HCT116 (cell line): Measurements from ENCODE around the gene VSTM2L. TPM values are rescaled to one million over a fixed set of nuclear protein-coding genes. Genes with fewer than 3 reads are reported as not detected.

Source experiments
- ATAC-seq: fragments of 200-7000 bp; cut with Tn5 transposase; 2 replicates; pipeline ENCODE4 v1.9.1; 2020; ENCODE audit warnings: mild to moderate bottlenecking, moderate library complexity
- BruUV-seq: library from RNA; stranded (reverse); fragments of 400-500 nt; replicated peaks from 2 replicates; lab custom pipeline; 2021; lab: Mats Ljungman, UMichigan
- CTCF ChIA-PET: fragments of 300-600 bp; sonication (Branson Sonifier 250); formaldehyde crosslinking; loops from one replicate; lab custom pipeline; 2021; ENCODE audit warnings: antibody characterized with exemption; lab: Charles Lee
- POLR2A ChIA-PET: fragments of 300-600, 350-600 bp; sonication (Branson Sonifier 250); formaldehyde crosslinking; loops from one replicate; lab custom pipeline; 2021; ENCODE audit warnings: antibody characterized with exemption; lab: Charles Lee
- RAD21 ChIA-PET, 2 experiments: fragments of 300-600 bp; sonication (Branson Sonifier 250); formaldehyde crosslinking; loops; one replicate each; lab custom pipeline; 2023; ENCODE audit warnings: low total read pairs in 2 of 2; ENCODE audit not compliant: uncharacterized antibody in 2 of 2, unreplicated experiment in 2 of 2, low non-redundant PET in 1 of 2; lab: Charles Lee
- DNase-seq: peaks from one replicate; pipeline ENCODE4 v3.0.0-alpha.2; 2010; ENCODE audit warnings: low read depth, low spot score
- H2AFZ ChIP-seq: fragments of 200-600 bp; shearing (Covaris generic), sonication (generic); 2 replicates; pipeline ENCODE4 v1.6.1; 2017; ENCODE audit warnings: low read depth, mixed run types, mixed read lengths, antibody characterized with exemption, low read length; ENCODE audit not compliant: poor library complexity, severe bottlenecking
- H3K27ac ChIP-seq: 2 replicates; pipeline ENCODE4 v1.5.1; 2012; ENCODE audit warnings: low read depth, low read length
- H3K27me3 ChIP-seq: fragments of 200-600 bp; sonication (generic); 2 replicates; pipeline ENCODE4 v1.6.1; 2016; ENCODE audit warnings: mixed run types, low read length, mixed read lengths; ENCODE audit not compliant: insufficient read depth
- H3K36me3 ChIP-seq, 2 experiments: fragments of 200-500 bp in 1 of 2; fragments of 200-600 bp in 1 of 2; sonication (Bioruptor generic) in 1 of 2; sonication (generic) in 1 of 2; 2 replicates each; pipeline versions ENCODE4 v1.5.1 to v1.6.1; 2014 to 2016; ENCODE audit warnings: low read length in 2 of 2, inconsistent platforms in 1 of 2, mixed read lengths in 1 of 2, mixed run types in 1 of 2; ENCODE audit not compliant: insufficient read depth in 2 of 2, control insufficient read depth in 1 of 2
- H3K4me1 ChIP-seq, 2 experiments: fragments of 200-600 bp in 1 of 2; sonication (generic) in 1 of 2; 2 replicates each; pipeline versions ENCODE4 v1.5.1 to v1.6.1; 2012 to 2017; ENCODE audit warnings: low read length in 2 of 2, inconsistent platforms in 1 of 2, mild to moderate bottlenecking in 1 of 2, mixed read lengths in 1 of 2, mixed run types in 1 of 2, moderate library complexity in 1 of 2; ENCODE audit not compliant: insufficient read depth in 2 of 2, control insufficient read depth in 1 of 2
- H3K4me2 ChIP-seq: fragments of 200-600 bp; sonication (generic); 2 replicates; pipeline ENCODE4 v1.6.1; 2017; ENCODE audit warnings: mixed run types, low read length, mixed read lengths
- H3K4me3 ChIP-seq, 2 experiments: fragments of 200-600 bp in 1 of 2; sonication (generic) in 1 of 2; replicated peaks in 1 of 2; 2 replicates each; pipeline ENCODE4 v1.5.1; 2011 to 2016; ENCODE audit warnings: low read length in 2 of 2, control low read depth in 1 of 2, low read depth in 1 of 2, mild to moderate bottlenecking in 1 of 2, mixed read lengths in 1 of 2, mixed run types in 1 of 2
- H3K79me2 ChIP-seq: fragments of 200-600 bp; sonication (generic); 2 replicates; pipeline ENCODE4 v1.6.1; 2017; ENCODE audit warnings: mild to moderate bottlenecking, mixed run types, low read length, moderate library complexity, mixed read lengths; ENCODE audit not compliant: insufficient read depth
- H3K9ac ChIP-seq: fragments of 200-600 bp; sonication (generic); 2 replicates; pipeline ENCODE4 v1.6.1; 2016; ENCODE audit warnings: low read length, mixed read lengths
- H3K9me2 ChIP-seq: fragments of 200-600 bp; sonication (generic), shearing (Covaris generic); 2 replicates; pipeline ENCODE4 v1.6.1; 2017; ENCODE audit warnings: mixed run types, mild to moderate bottlenecking, moderate library complexity; ENCODE audit not compliant: insufficient read depth
- H3K9me3 ChIP-seq, 2 experiments: fragments of 200-500 bp in 1 of 2; fragments of 200-600 bp in 1 of 2; sonication (Bioruptor generic) in 1 of 2; sonication (generic) in 1 of 2; 2 replicates each; pipeline ENCODE4 v1.6.1; 2014 to 2017; ENCODE audit warnings: low read length in 2 of 2, mixed read lengths in 2 of 2, inconsistent platforms in 1 of 2, low read depth in 1 of 2, mild to moderate bottlenecking in 1 of 2, mixed run types in 1 of 2, moderate library complexity in 1 of 2; ENCODE audit not compliant: control insufficient read depth in 1 of 2, insufficient read depth in 1 of 2
- H4K20me1 ChIP-seq: fragments of 200-600 bp; sonication (generic), shearing (Covaris generic); 2 replicates; pipeline ENCODE4 v1.6.1; 2017; ENCODE audit warnings: mixed run types, mild to moderate bottlenecking, moderate library complexity; ENCODE audit not compliant: insufficient read depth
- CEBPB ChIP-seq: IDR thresholded peaks from 2 replicates; pipeline ENCODE4 v1.6.1; 2012; ENCODE audit warnings: low read depth
- EZH2 ChIP-seq: fragments of 200-600 bp; sonication (generic); IDR thresholded peaks from 2 replicates; pipeline ENCODE4 v1.6.1; 2017; ENCODE audit warnings: antibody characterized with exemption, mixed run types
- EZH2phosphoT487 ChIP-seq: fragments of 200-600 bp; IDR thresholded peaks from 2 replicates; pipeline ENCODE4 v1.6.1; 2018; ENCODE audit warnings: antibody characterized with exemption, borderline replicate concordance
- FOSL1 ChIP-seq: IDR thresholded peaks from 2 replicates; pipeline ENCODE4 v1.6.1; 2012; ENCODE audit warnings: low read depth
- POLR2AphosphoS5 ChIP-seq: IDR thresholded peaks from 2 replicates; pipeline ENCODE4 v1.6.1; 2011; ENCODE audit warnings: mild to moderate bottlenecking, low read depth, low read length, moderate library complexity
- RAD21 ChIP-seq: IDR thresholded peaks from 2 replicates; pipeline ENCODE4 v1.6.1; 2012; ENCODE audit warnings: low read depth, mild to moderate bottlenecking
- SIN3A ChIP-seq: IDR thresholded peaks from 2 replicates; pipeline ENCODE4 v1.6.1; 2012; ENCODE audit warnings: low read depth
- SP1 ChIP-seq: IDR thresholded peaks from 2 replicates; pipeline ENCODE4 v1.6.1; 2012; ENCODE audit warnings: low read depth
- TCF7L2 ChIP-seq: IDR thresholded peaks from 2 replicates; pipeline ENCODE4 v1.7.0; 2011; ENCODE audit warnings: borderline replicate concordance, inconsistent platforms; ENCODE audit not compliant: insufficient read depth, insufficient read length; ENCODE audit errors: extremely low read depth
- YY1 ChIP-seq: IDR thresholded peaks from 2 replicates; pipeline ENCODE4 v1.6.1; 2011; ENCODE audit warnings: low read length, low read depth, moderate library complexity, mild to moderate bottlenecking; ENCODE audit not compliant: insufficient replicate concordance; ENCODE audit errors: extremely low read depth
- ZFX ChIP-seq: fragments of 450-650 bp; IDR thresholded peaks from 2 replicates; pipeline ENCODE4 v1.6.1; 2017
- intact Hi-C: fragments of 100-400 bp; cut with micrococcal nuclease; formaldehyde crosslinking; loops from 2 replicates; pipeline ENCODE4 v1.10.0; 2022
- total RNA-seq: library from RNA; stranded (reverse); gene quantifications from one replicate; pipeline ENCODE4 v1.2.1, GENCODE V29; 2021; ENCODE audit not compliant: unreplicated experiment
- TF ChIP-seq, protein P1 (sequence below): IDR thresholded peaks from 2 replicates; pipeline ENCODE4 v1.6.1; 2012
- TF ChIP-seq, protein P2 (sequence below): IDR thresholded peaks from 2 replicates; pipeline ENCODE4 v1.6.1; 2011; ENCODE audit warnings: mild to moderate bottlenecking, low read length, moderate library complexity; ENCODE audit not compliant: insufficient replicate concordance; ENCODE audit errors: extremely low read depth
- TF ChIP-seq, protein P3 (sequence below), 3 experiments: fragments of 200-600 bp in 1 of 3; sonication (generic) in 1 of 3; IDR thresholded peaks in 2 of 3; conservative IDR thresholded peaks in 1 of 3; 2 replicates each; pipeline ENCODE4 v1.5.1; 2012 to 2017; ENCODE audit warnings: low read depth in 2 of 3, low read length in 2 of 3, antibody characterized with exemption in 1 of 3, borderline replicate concordance in 1 of 3, control low read depth in 1 of 3, mild to moderate bottlenecking in 1 of 3, mixed read lengths in 1 of 3, mixed run types in 1 of 3, moderate library complexity in 1 of 3; ENCODE audit not compliant: insufficient read depth in 1 of 3
- TF ChIP-seq, protein P4 (sequence below): IDR thresholded peaks from 2 replicates; pipeline ENCODE4 v1.6.1; 2012

VSTM2L gene
- total RNA-seq, 1 experiment from 2014 or later, result 0.69 TPM

DNA sequence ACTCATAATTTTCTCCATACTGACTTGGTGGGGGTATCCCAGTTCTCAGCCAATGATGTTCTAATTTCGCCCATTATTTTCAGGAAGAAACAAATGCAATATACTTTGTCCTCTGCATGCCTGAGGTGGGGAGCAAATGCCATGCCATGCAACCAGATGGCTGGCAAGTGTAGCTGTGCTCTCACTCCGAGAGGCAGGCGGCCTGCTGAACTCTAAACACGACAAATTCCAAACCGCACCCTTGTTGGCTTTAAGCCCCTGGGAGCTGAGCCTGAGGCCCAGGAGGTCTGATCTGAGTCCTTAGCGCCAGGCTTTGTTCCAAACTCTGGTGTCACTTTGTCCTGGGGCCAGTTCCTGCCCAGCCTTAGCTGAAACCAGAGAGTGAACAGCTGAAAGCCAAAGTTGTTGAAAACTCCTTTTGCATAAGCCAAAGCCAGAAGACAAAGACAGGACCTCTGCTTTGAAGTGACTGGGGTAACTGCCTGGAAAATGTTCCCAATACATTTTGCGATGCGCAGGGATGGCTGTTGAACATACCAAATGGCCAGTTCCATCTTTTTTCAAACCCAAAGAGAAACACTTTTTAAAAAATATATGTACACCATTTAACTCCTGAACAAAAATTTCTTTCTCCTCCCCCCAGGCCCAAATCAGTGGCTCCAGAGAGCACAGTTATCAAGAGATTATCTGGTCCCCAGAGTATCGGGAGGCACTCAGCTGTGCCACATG lies 84.1 kb downstream of the VSTM2L start:
- DNase-seq (no peak), ATAC-seq (no peak)
- no peaks in the 10 kb centered on the region for H3K79me2 ChIP-seq
- no peak overlapping the region for H3K4me2 ChIP-seq
- no peaks in the 10 kb centered on the region for H3K27me3 ChIP-seq
- no peak overlapping the region for H2AFZ ChIP-seq
- H3K9me2 ChIP-seq, result no peaks in the 10 kb centered on the region
- H3K9me3 ChIP-seq, result no peaks in the 10 kb centered on the region
- POLR2A ChIA-PET, result no interaction called here
- CTCF ChIA-PET, result no interaction called here
- peaks cover 21 to 43% of the 10 kb centered on the region in 2 experiments for H3K36me3 ChIP-seq
- no TSS peak for BruUV-seq
- TF ChIP-seq YY1, result no peak
- no peak for TF ChIP-seq SP1
- TF ChIP-seq, protein P1, sequence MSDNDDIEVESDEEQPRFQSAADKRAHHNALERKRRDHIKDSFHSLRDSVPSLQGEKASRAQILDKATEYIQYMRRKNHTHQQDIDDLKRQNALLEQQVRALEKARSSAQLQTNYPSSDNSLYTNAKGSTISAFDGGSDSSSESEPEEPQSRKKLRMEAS, result no peak
- TF ChIP-seq POLR2AphosphoS5, result no peak
- no peak for TF ChIP-seq EZH2phosphoT487
- TF ChIP-seq, protein P2, sequence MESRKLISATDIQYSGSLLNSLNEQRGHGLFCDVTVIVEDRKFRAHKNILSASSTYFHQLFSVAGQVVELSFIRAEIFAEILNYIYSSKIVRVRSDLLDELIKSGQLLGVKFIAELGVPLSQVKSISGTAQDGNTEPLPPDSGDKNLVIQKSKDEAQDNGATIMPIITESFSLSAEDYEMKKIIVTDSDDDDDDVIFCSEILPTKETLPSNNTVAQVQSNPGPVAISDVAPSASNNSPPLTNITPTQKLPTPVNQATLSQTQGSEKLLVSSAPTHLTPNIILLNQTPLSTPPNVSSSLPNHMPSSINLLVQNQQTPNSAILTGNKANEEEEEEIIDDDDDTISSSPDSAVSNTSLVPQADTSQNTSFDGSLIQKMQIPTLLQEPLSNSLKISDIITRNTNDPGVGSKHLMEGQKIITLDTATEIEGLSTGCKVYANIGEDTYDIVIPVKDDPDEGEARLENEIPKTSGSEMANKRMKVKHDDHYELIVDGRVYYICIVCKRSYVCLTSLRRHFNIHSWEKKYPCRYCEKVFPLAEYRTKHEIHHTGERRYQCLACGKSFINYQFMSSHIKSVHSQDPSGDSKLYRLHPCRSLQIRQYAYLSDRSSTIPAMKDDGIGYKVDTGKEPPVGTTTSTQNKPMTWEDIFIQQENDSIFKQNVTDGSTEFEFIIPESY, result no peak
- TF ChIP-seq CEBPB, result no peak
- TF ChIP-seq RAD21, result no peak
- TF ChIP-seq, protein P3, sequence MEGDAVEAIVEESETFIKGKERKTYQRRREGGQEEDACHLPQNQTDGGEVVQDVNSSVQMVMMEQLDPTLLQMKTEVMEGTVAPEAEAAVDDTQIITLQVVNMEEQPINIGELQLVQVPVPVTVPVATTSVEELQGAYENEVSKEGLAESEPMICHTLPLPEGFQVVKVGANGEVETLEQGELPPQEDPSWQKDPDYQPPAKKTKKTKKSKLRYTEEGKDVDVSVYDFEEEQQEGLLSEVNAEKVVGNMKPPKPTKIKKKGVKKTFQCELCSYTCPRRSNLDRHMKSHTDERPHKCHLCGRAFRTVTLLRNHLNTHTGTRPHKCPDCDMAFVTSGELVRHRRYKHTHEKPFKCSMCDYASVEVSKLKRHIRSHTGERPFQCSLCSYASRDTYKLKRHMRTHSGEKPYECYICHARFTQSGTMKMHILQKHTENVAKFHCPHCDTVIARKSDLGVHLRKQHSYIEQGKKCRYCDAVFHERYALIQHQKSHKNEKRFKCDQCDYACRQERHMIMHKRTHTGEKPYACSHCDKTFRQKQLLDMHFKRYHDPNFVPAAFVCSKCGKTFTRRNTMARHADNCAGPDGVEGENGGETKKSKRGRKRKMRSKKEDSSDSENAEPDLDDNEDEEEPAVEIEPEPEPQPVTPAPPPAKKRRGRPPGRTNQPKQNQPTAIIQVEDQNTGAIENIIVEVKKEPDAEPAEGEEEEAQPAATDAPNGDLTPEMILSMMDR (IDR thresholded peaks at IDR 0.05 in 2 of 3, conservative IDR thresholded peaks at IDR 0.05 in 1 of 3; ENCODE audit: borderline replicate concordance in 1 of 3, insufficient read depth in 1 of 3, low read depth in 2 of 3, low read length in 2 of 3), result no peak
- no peak for TF ChIP-seq SIN3A
- TF ChIP-seq FOSL1, result no peak
- TF ChIP-seq EZH2, result no peak
- TF ChIP-seq TCF7L2, result no peak
- no peak for TF ChIP-seq ZFX
- TF ChIP-seq, protein P4, sequence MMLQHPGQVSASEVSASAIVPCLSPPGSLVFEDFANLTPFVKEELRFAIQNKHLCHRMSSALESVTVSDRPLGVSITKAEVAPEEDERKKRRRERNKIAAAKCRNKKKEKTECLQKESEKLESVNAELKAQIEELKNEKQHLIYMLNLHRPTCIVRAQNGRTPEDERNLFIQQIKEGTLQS, result no peak
- RAD21 ChIA-PET, result no interaction called here
- no peaks in the 10 kb centered on the region for H3K4me1 ChIP-seq
- intact Hi-C loops, result no loop called here
- H3K4me3 ChIP-seq, result no peak overlapping the region
- H3K27ac ChIP-seq, result no peak overlapping the region
- H3K9ac ChIP-seq, result no peak overlapping the region
- no peaks in the 10 kb centered on the region for H4K20me1 ChIP-seq
